WI38 (cell line): Measurements from ENCODE around the gene RIPK4.
"Not testable (repeated sequence)": the region's sequence is repeated elsewhere in the genome, so short reads cannot be mapped to it uniquely, and the experiment has no call there.

Experiments
- H3K4me3 ChIP-seq: 2 replicates; pipeline ENCODE4 v1.5.1; 2011; ENCODE audit warnings: low read depth, mild to moderate bottlenecking, control low read depth, low read length
- CTCF ChIP-seq: IDR thresholded peaks from 2 replicates; pipeline ENCODE4 v1.5.1; 2012; ENCODE audit warnings: low read depth, mild to moderate bottlenecking, control low read depth, low read length

RIPK4 gene

GRCh38 chr21:41729701-41730366 lies 37.0 kb downstream of the RIPK4 start:
- TF ChIP-seq CTCF = no peak
- H3K4me3 ChIP-seq = no peak overlapping the region

GRCh38 chr21:41727784-41728763 lies 38.8 kb downstream of the RIPK4 start:
- H3K4me3 ChIP-seq = no peak overlapping the region

DNA sequence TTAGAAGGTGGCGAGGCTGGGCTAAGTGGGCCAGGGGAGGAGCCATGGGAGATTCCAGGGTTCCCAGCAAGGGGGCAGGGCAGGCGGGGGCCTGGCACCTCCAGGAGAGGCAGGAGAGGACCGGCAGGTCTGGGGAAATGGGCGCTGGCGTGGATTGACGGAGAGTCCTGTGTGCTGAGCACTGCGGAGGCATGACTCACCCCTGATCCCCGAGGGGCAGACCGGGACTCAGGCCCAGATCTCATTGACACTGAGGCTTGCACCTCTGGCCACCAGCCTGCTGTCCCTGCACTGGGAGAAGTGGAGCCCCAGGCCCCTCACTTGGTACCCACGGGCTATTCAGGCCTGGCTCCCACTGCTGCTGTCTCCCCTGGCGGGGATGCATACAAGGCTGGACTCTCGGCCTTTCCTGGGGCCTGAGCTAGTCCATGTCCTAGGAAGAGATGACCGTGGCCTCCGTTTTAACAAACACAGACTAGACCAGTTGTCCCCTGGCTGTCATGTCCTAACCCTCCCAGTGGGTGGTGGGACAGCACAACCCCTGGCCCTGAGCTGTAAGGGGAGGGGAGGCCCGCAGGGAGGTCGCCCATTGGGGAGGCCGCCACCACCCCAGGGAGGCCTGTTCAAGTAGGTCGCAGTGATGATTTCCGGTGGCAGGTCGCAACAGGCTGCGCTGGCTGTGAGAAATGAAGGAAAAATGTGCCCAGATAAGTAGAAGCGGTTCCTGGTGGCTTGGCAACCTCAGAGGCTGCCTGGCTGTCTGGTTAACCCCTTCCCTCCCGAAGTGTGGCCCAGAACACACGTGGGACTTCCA lies 39.7 kb downstream of the RIPK4 start:
- no peak overlapping the region for H3K4me3 ChIP-seq
- TF ChIP-seq CTCF = no peak

More at GRCh38 chr21:41727784-41728763, 38.8 kb downstream of the RIPK4 start:
- no peak for TF ChIP-seq CTCF

DNA sequence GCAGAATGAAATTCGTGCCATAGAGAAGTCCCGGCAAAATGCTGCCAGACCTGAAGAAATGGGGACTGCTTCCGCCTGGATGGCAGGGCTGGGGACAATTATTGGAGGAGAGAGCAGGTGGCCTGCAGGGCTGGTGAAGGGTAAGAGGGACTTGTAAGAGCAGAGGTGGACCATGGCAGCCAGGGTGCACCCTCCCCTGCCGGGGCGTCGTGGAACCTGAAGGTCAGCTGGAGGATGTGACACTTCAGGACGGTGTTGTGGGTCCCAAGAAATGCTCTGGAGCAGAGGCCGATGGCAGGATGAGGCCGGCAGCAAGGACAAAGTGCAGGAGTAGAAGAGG lies 40.3 kb downstream of the RIPK4 start:
- TF ChIP-seq CTCF = no peak
- no peak overlapping the region for H3K4me3 ChIP-seq

DNA sequence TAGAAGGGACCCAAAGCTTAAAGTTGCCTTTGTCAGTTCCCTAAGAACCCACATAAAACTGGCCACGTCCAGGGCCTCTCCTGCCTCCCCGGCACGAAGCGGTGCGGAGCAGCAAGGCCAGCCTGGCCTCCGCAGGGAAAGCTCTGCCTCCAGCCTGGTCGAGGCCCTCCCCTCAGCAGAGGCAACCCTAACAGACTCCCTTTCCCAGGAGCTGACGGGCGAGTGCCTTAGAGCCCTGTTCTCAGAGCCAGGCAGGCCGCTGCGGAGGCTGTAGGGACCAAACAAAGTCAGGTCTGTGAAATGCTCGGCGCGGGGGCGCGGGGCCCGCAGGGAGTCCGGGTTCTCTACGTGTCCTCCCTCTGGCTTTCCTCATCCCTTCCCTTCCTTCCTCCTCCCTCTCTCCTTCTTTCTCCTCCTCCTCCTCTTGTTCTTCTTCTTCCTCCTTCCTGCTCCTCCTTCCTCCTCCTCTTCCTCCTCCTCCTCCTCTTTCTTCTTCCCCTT lies 40.7 kb downstream of the RIPK4 start:
- H3K4me3 ChIP-seq = no peak overlapping the region
- TF ChIP-seq CTCF = no peak

- no peak for TF ChIP-seq CTCF
- H3K4me3 ChIP-seq = no peak overlapping the region
These were observed 41.3 kb downstream of the RIPK4 start for GRCh38 chr21:41725421-41726031.

GRCh38 chr21:41723835-41724234 lies 43.0 kb downstream of the RIPK4 start:
- not testable (repeated sequence) for H3K4me3 ChIP-seq
